HG03354 (cell line): ENCODE data around the gene BMP8A.

Source experiments
- ATAC-seq: cut with Tn5 transposase; IDR thresholded peaks from one replicate; pipeline ENCODE4 v1.9.1; 2021; ENCODE audit warnings: mild to moderate bottlenecking; ENCODE audit not compliant: unreplicated experiment, poor library complexity, severe bottlenecking

The BMP8A gene

DNA sequence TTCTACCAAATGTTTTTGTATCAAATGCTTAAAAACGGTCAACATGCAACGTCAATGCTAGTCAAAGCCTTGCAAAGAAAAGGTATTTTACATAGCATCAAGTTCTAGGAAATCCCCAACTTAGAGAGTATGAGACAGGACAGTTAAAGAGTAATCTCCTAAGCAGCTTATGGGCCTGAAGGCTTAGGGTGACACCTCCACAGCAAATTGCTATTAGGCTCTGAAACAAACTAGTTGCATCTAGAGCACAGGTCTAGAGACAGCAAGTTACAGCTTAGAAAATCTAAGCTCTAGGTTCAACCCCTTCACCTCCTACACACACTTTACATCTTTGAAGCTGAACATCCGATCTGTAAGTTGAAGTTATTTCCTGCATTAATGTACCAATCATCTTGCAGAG is 71.5 kb downstream of the BMP8A start:
- no peak for ATAC-seq

DNA sequence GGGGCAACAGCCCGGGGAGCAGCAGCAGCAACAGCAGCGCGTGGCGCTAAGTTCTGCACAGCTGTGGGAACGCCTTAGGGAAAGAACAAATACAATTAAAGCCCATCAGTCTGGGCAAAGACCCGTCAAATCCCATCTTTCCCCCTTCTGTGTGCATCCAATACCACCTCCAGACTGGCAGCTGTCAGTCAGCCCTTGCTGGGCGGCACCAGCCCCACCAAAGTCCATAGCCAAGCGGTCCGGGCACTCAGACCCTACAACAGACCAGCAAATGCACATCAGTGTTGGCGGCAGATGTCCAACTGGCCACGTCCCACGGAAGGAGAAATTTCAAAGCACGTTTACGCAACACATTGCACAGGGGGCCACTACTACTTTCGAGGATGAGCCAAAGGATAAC is 72.2 kb downstream of the BMP8A start:
- ATAC-seq: no peak

DNA sequence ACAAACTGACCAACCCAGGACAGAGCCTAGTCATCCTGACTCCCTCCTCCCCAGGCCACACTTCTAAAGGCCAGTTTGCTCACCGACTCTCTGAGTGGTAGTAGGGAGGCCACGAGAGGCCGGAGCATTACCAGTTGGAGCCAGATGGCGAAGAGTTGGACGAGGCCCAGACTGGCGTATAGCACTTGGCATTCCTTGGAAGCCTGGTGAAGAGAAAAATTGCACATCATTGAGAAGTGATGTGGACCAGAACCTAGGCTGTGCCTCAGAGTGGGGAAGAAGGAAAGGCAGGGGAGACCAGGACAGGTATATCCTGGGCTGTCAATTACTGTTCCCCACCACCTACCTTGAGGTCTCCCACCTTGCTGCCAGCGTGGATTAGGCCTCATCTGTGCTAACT is 72.9 kb downstream of the BMP8A start:
- ATAC-seq: no peak

GRCh38 chr1:39564941-39565340 is 73.5 kb downstream of the BMP8A start:
- no peak for ATAC-seq

GRCh38 chr1:39566441-39567137 is 75.2 kb downstream of the BMP8A start:
- ATAC-seq: no peak

- ATAC-seq: no peak
Observed at GRCh38 chr1:39567302-39567701, 75.9 kb downstream of the BMP8A start.

- no peak for ATAC-seq
Observed at GRCh38 chr1:39568208-39568607, 76.8 kb downstream of the BMP8A start.

DNA sequence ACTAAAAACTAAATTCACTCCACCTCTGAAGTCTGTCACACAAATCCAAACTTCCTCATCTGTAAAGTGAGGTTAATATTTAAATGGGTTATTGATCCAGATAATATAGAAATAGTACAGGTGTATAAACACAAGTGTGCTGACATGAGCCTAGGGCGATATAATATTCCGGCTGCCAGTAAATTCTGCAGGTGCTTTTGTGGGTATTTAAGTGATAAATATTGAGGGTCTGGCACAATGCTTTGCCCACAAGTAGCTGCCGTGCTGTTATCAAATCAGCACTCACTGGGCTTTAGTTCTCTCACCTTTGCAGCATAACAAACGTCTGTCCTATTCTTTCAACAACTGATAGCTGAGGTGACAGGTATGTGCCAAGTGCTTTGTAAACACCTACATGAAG is 77.6 kb downstream of the BMP8A start:
- ATAC-seq: no peak

DNA sequence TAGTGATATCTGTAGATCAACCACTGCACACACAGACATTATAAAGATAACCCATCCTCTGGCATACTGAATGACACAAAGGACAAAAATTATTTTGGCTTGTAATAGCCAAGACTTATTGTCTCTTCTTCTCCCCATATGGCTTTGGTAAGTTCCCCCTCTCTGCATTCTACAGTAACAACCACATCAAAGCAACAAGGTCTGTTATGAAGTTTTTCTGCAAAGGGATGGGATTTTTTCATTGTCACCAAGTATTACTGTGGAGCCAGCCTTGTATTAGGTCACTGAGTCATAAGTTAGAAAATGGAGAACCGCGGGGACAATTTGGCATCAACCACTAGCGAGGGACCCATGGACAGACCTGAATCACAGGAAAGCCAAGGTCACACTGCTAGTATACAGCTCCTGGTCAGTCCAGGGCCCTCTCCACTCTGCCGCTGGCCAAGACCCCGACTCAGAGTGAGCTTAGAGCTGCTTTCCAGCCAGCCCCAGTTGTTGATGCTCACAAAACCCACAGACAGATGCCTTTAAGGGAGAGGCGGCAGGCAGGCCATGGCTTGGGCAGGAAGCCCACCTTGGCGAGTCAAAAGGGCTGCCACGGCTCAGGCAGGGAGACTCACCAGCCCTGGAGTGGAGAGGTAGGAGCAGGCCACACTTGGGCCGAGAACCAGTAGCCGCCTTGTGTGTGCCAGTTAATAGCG is 79.2 kb downstream of the BMP8A start:
- no peak for ATAC-seq

GRCh38 chr1:39571178-39571483 is 79.7 kb downstream of the BMP8A start:
- no peak for ATAC-seq

GRCh38 chr1:39572379-39573096 is 81.1 kb downstream of the BMP8A start:
- ATAC-seq: no peak

GRCh38 chr1:39573097-39573465 is 81.6 kb downstream of the BMP8A start:
- no peak for ATAC-seq

GRCh38 chr1:39573736-39574624 is 82.5 kb downstream of the BMP8A start:
- ATAC-seq: no peak

- ATAC-seq: no peak
Observed at GRCh38 chr1:39574646-39575045, 83.2 kb downstream of the BMP8A start.
